Loucy (cell line): ENCODE data around the gene LDHA.

Experiments used
- CTCF ChIP-seq: fragments of 200-600 bp; sonication (generic); conservative IDR thresholded peaks from 2 replicates; pipeline ENCODE4 v1.5.1; 2014; ENCODE audit warnings: mild to moderate bottlenecking, antibody characterized with exemption, low read length
- EZH2phosphoT487 ChIP-seq: fragments of 200-600 bp; IDR thresholded peaks from 2 replicates; pipeline ENCODE4 v1.6.1; 2018; ENCODE audit warnings: antibody characterized with exemption, mild to moderate bottlenecking, moderate library complexity, borderline replicate concordance

- TF ChIP-seq CTCF (no peak), EZH2phosphoT487 (no peak)
Measured at GRCh38 chr11:18375941-18376340, 18.4 kb upstream of the LDHA start.
